Nucleus accumbens (tissue), 56 donors: ENCODE data around the gene SLC9C2.
"Not testable (repeated sequence)": the region's sequence is repeated elsewhere in the genome, so short reads cannot be mapped to it uniquely, and the experiment has no call there.

Source experiments
- DNase-seq, 56 donors: peaks; one replicate each; lab custom pipeline; 2025; lab: John Stamatoyannopoulos, UW

SLC9C2 gene, protein sequence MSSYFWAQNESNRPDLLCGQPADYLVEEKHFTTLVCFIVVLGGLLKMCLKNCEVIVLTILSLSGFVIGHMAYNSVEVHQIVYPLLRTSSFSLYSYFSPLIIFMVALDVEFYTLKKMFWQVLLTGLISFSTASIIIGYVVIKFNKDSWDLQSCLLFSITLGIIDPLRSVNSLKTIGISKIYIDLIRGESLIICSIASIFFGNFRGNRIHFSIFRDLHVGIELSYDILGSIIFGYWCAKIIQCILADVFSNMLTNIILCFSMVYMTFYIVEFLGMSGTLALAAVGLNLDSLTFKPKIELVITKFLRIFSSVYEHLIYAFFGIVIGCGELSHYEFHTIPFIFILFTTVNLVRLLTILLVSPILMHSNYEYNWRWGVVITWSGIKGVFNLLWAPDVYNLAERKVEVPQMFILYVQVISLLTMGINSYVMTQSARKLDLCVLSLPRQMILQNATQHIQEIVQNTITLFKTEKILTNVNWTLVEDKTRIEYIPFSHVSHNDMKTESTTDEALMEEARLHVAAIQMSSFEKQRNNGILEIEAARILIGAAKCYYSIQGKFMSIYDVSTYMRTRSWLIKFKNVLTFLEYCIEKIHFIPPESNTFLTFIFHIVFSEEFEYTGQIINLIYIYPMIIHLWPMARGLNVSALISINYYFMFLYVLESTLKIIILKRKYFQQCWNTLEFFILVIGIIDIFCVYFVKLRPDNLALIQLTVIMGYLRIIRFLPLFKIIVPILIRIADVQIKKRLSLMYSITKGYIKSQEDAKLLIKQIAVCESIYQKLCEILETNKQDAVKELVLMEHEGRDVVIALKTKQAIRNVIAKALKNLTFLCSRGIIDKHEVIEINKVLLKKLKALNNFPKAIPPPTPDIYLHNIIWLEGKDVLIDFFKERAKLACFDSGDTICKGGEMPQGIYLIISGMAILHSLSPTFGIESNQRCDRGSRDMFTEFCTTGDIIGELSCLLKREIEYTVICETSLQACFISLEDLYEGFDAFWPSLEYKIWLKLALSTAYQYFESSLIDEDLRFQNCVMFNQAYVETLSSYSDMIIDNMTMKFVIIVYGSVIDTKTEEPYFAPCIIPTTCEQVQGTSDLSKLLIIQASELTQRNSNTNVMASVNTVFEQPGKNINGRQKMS

DNA sequence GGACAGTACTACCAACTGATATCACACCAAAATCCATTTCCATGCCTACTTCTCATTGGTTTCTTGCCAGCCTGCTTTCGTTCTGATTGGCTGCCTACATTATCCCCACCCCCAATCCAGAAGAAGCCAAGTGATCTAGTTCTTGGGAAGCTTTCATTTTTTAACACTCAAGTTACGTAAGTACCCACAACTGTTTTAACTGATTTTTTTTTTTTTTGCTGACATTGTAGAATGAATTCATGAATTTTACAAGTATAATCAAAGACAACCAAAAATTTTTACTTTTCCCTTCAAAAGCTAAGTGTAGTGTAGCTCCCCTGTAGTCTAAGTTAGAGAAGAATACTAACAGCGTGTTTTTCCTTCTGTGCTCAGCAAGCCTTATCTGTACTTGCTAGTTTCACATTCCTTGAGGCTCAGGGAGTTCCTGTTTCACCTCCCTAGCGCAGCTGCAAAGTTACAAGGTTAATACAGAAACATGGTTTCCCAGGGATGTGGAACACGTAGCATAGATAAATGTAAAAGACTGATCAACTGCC is at the start of gene SLC9C2:
Gene SLC9C2, minus strand, starts transcription at position 17 of the 536 bp plus-strand sequence. CDS start 1,296 bp downstream, outside the sequence.
- peak in 1 of 56 donors; percentile 1 for DNase-seq

- DNase-seq, result no peak
These were observed 46.2 kb upstream of the SLC9C2 start for GRCh38 chr1:173648880-173649605.

DNA sequence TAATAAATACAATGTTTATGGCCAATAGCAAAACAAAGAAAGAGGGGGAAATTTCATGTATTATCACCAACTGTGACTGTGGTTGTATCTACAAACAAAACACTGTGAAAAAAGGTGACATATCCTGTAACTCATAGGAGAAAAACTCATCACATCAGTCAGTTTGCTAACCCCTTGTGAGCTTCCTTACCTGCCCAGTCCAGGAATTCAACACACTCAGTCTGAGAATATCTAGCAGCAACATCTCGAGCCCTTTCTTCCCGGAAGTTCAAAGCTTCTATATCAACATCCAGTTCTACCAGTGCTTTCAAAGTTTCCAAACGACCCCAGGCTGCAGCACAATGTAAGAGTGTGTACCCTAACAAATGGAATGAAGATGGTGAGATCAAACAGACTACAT is 43.8 kb upstream of the SLC9C2 start:
- DNase-seq, result no peak

DNA sequence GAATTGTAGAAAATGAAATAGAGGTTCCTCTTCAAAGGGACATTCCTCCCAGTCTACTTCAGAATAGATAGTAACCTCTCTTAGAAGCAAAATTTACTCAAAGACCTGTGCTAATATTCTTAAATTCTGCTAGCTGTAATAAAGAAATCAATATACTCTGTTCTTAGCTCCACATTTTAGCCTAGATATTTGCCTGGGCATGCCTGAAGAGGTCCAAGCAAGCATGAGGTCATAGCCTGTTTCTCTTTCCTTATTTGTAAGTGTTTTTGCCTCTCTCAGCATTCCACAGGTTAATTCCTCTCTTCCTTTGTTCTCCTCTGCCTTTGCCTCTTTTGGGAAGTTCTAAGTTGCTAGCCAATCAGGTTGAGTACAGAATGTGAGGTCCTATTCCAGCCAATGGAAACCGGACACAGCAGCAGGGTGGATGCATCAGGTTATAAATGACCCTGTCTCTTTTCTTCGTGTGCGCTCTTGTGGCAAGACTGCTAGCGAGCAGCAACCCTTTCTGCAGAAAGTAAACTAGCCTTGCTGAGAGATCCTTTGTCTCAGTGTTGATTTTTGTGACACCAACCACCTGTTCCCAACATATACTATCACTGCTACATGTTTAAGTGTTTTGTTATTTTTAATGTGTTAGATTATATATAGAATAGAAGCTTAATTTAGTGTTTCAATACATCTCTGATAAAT is 39.7 kb upstream of the SLC9C2 start:
- DNase-seq, result not testable (repeated sequence)

DNA sequence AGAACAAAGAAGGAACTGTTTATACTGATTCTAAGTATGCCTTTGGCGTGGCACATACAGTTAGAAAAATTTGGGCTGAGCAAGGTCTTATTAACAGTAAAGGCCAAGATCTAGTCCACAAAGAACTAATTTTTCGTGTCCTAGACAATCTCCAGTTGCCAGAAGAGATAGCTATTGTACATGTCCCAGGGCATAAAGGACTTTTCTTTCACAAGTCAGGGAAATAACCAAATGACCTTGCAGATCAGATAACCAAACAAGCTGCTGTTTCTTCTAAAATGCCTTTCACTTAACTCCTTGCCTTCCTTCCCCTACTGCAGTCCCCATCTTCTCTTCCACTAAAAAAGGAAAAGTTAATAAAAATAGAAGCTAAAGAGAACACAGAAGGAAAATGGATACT is 36.2 kb upstream of the SLC9C2 start:
- DNase-seq, result no peak

- no peak for DNase-seq
These were observed 35.5 kb upstream of the SLC9C2 start for GRCh38 chr1:173638043-173639021.

GRCh38 chr1:173637236-173638042 is 34.6 kb upstream of the SLC9C2 start:
- not testable (repeated sequence) for DNase-seq

- no peak for DNase-seq
These were observed 32.2 kb upstream of the SLC9C2 start, which contains the start of gene TEX50 for GRCh38 chr1:173635116-173635515. Gene TEX50 (plus strand): TSS chr1:173635338. CDS start chr1:173635522, 184 bp downstream.

DNA sequence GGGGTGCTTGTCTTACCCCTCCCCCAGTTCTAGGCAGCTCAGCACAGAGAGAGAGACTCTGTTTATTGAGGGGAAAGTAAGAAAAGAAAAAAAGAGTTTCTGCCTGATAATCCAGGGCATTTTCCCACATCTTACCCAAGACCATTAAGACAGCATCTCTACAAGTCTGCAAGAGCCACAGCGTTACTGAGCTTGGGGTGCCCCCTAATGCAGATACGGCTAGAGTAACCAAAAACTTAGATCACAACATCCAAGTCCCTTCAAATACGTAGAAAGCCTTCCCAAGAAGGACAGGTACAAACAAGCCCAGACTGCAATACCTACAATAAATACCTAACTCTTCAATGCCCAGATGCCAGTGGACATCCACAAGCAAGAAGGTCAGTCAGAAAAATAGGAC is 26.0 kb upstream of the SLC9C2 start:
- no peak for DNase-seq

DNA sequence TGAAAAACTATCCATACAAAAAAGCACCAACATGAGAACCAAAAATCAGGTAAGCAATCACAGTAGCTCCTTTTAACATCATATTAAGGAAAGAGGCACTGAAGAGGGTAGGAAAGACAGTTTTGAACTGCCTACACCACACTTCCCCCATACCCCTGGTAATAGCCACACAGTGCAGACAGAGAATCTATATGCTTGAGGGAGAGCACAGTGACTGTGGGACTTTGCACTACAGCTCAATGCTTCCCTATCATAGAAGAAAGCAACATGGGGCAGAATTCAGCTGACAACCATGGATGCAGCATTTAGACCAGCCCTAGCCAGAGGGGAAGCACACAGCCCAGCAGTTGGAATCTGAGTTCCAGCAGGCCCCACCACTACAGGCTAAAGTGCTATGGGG is 24.4 kb upstream of the SLC9C2 start:
- DNase-seq, result no peak

GRCh38 chr1:173616859-173617258 is 14.0 kb upstream of the SLC9C2 start:
- no peak for DNase-seq

DNA sequence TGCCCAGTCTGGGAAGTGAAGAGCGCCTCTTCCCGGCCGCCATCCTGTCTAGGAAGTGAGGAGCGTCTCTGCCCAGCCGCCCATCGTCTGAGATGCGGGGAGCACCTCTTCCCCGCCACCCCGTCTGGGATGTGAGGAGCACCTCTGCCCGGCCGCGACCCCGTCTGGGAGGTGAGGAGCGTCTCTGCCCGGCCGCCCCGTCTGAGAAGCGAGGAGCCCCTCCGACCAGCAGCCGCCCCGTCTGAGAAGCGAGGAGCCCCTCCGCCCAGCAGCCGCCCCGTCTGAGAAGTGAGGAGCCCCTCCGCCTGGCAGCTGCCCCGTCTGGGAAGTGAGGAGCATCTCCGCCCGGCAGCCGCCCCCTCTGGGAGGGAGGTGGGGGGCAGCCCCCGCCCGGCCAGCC is 10.2 kb upstream of the SLC9C2 start:
- DNase-seq, result not testable (repeated sequence)

DNA sequence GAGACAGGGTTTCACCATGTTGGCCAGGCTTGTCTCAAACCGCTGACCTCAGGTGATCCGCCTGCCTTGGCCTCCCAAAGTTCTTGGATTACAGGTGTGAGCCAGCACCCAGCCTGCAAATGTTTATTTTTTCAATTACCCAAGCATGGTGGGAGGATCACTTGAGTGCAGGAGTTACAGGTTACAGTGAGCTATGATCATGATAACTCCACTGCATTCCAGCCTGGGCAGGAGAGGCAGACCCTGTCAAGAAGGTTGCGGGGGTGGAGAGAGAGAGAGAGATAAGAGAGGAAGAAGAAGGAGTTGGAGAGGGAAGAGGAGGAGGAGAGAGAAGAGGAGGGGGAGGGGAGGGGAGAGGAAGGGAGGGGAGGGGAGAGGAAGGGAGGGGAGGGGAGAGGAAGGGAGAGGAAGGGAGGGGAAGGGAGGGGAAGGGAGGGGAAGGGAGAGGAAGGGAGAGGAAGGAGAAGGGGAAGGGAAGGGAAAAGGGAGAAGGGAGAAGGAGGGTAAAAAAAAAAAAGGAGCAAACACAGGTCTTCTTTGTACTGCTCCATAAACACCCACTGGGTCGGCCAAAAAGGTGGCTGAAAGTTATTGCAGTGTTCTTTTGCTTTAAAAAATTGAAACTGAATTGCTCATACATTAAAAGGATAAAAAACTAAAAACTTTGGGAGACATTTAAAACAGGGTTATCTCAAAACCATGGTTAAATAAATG is 5.8 kb upstream of the SLC9C2 start:
- DNase-seq, result no peak

- DNase-seq, result no peak
These were observed 1.3 kb downstream of the SLC9C2 start for GRCh38 chr1:173601588-173601987.

- no peak for DNase-seq
These were observed 6.6 kb downstream of the SLC9C2 start for GRCh38 chr1:173596097-173596825.

DNA sequence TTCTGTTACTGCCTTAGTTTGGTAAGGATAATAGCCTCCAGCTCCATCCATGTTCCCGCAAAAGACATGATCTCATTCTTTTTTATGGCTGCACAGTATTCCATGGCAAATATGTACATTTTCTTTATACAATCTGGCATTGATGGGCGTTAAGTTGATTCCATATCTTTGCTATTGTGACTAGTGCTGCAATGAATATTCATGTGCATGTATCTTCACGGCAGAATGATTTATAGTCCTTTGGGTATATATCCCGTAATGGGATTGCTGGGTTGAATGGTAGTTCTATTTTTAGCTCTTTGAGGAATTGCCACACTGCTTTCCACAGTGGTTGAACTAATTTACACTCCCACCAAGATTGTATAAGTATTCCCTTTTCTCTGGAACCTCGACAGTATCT is 11.7 kb downstream of the SLC9C2 start:
- DNase-seq, result not testable (repeated sequence)
